Activated CD8-positive, alpha-beta T cell treated with anti-CD3 and anti-CD28 coated beads for 36 hours (primary cell): ENCODE measurements around the gene JAK1. TPM values are rescaled to one million over a fixed set of nuclear protein-coding genes. Genes with fewer than 3 reads are reported as not detected.

Source experiments
- ATAC-seq: fragments of 200-7000 bp; cut with Tn5 transposase; one replicate; pipeline ENCODE4 v1.10.0; 2021; ENCODE audit warnings: mild to moderate bottlenecking, moderate library complexity
- CTCF ChIA-PET: fragments of 350-600 bp; sonication (Branson Sonifier 250); formaldehyde crosslinking; loops from one replicate; lab custom pipeline; 2021; ENCODE audit warnings: antibody characterized with exemption; lab: Charles Lee
- POLR2A ChIA-PET: fragments of 350-600 bp; sonication (Branson Sonifier 250); formaldehyde crosslinking; loops from one replicate; lab custom pipeline; 2021; ENCODE audit warnings: antibody characterized with exemption; lab: Charles Lee
- DNase-seq: peaks from one replicate; pipeline ENCODE4 v3.0.0-alpha.2; 2020
- H3K27ac Mint-ChIP-seq: one replicate; pipeline ENCODE4 v1.8.0; 2021; ENCODE audit warnings: mild to moderate bottlenecking, mixed read lengths
- H3K27me3 Mint-ChIP-seq: one replicate; pipeline ENCODE4 v1.8.0; 2021; ENCODE audit warnings: mixed read lengths
- H3K36me3 Mint-ChIP-seq: one replicate; pipeline ENCODE4 v1.8.0; 2021; ENCODE audit warnings: low read depth, mixed read lengths
- H3K4me1 Mint-ChIP-seq: one replicate; pipeline ENCODE4 v1.8.0; 2021; ENCODE audit warnings: low read depth, mixed read lengths
- H3K4me3 Mint-ChIP-seq: one replicate; pipeline ENCODE4 v1.8.0; 2021; ENCODE audit warnings: mild to moderate bottlenecking, moderate library complexity, mixed read lengths
- H3K9me3 Mint-ChIP-seq: one replicate; pipeline ENCODE4 v1.8.0; 2021; ENCODE audit warnings: mixed read lengths
- CTCF ChIP-seq: fragments of 200-600 bp; IDR thresholded peaks from one replicate; pipeline ENCODE4 v1.8.0; 2022; ENCODE audit warnings: antibody characterized with exemption, mild to moderate bottlenecking
- intact Hi-C: fragments of 100-400 bp; cut with micrococcal nuclease; formaldehyde crosslinking; loops from one replicate; pipeline ENCODE4 v1.10.0; 2022
- total RNA-seq, 2 experiments: library from RNA; stranded (reverse); gene quantifications; one replicate each; pipeline ENCODE4 v1.2.3, GENCODE V29; 2021

Gene JAK1
- total RNA-seq, 2 experiments from 2014 or later, result 96.3 to 108 TPM

- ChIA-PET POLR2A (no interaction called here), CTCF (interaction anchor here (0.9 to 2.3 kb wide), 3 partner anchors 21 to 584 kb away, joined by 3 to 8 read pairs (median 3); no protein-coding TSS in a partner anchor)
- no peak overlapping the region for H3K4me3 Mint-ChIP-seq
- intact Hi-C loops, result no loop called here
- DNase-seq, result no peak
- no peak for TF ChIP-seq CTCF
- no peak for ATAC-seq
- peaks cover 40% of the 10 kb centered on the region for H3K4me1 Mint-ChIP-seq
- H3K27me3 Mint-ChIP-seq, result no peaks in the 10 kb centered on the region
- H3K36me3 Mint-ChIP-seq, result peaks cover 11% of the 10 kb centered on the region
- H3K27ac Mint-ChIP-seq, result no peak overlapping the region
- H3K9me3 Mint-ChIP-seq, result no peaks in the 10 kb centered on the region
These were observed 136.2 kb downstream of the JAK1 start for GRCh38 chr1:64830030-64830651.

- intact Hi-C loops, result loop anchor here (5.0 to 10.0 kb wide), 2 partner anchors 82 to 565 kb away; partner anchors contain the start of gene RAVER2
- H3K4me3 Mint-ChIP-seq, result no peak overlapping the region
- no peaks in the 10 kb centered on the region for H3K9me3 Mint-ChIP-seq
- H3K36me3 Mint-ChIP-seq, result peaks cover 10% of the 10 kb centered on the region
- peaks cover 39% of the 10 kb centered on the region for H3K4me1 Mint-ChIP-seq
- no peak for DNase-seq
- H3K27ac Mint-ChIP-seq, result peak overlapping the region; percentile 65
- no peak for ATAC-seq
- CTCF ChIA-PET, result interaction anchor here (0.9 to 2.3 kb wide), 4 partner anchors 22 to 583 kb away, joined by 3 to 8 read pairs (median 3); no protein-coding TSS in a partner anchor
- no peak for TF ChIP-seq CTCF
- no peaks in the 10 kb centered on the region for H3K27me3 Mint-ChIP-seq
- POLR2A ChIA-PET, result no interaction called here
These were observed 136.8 kb downstream of the JAK1 start for GRCh38 chr1:64829411-64830029.

GRCh38 chr1:64828829-64829228 is 137.5 kb downstream of the JAK1 start:
- no peak overlapping the region for H3K4me3 Mint-ChIP-seq
- peaks cover 6% of the 10 kb centered on the region for H3K36me3 Mint-ChIP-seq
- DNase-seq, result no peak
- POLR2A ChIA-PET, result interaction anchor here (1.1 kb wide), 1 partner anchor 138 kb away, joined by 5 read pairs; the partner anchor contains the start of gene JAK1
- peaks cover 43% of the 10 kb centered on the region for H3K4me1 Mint-ChIP-seq
- ATAC-seq, result peak; percentile 37
- intact Hi-C loops, result loop anchor here (5.0 to 10.0 kb wide), 2 partner anchors 82 to 564 kb away; partner anchors contain the start of gene RAVER2
- H3K27ac Mint-ChIP-seq, result peak overlapping the region; percentile 65
- H3K27me3 Mint-ChIP-seq, result no peaks in the 10 kb centered on the region
- no peaks in the 10 kb centered on the region for H3K9me3 Mint-ChIP-seq
- TF ChIP-seq CTCF, result no peak
- CTCF ChIA-PET, result interaction anchor here (1.1 to 2.3 kb wide), 3 partner anchors 59 to 859 kb away, joined by 3 to 7 read pairs (median 3); no protein-coding TSS in a partner anchor

GRCh38 chr1:64826991-64827390 is 139.4 kb downstream of the JAK1 start:
- CTCF ChIA-PET, result interaction anchor here (0.7 to 2.3 kb wide), 6 partner anchors 59 to 248 kb away, joined by 3 to 7 read pairs (median 3); partner anchors contain the start of gene RAVER2
- Mint-ChIP-seq H3K27ac (peak overlapping the region; percentile 84), H3K36me3 (no peaks in the 10 kb centered on the region), H3K27me3 (no peaks in the 10 kb centered on the region), H3K9me3 (no peaks in the 10 kb centered on the region), H3K4me3 (peak overlapping the region; percentile 1), H3K4me1 (peaks cover 43% of the 10 kb centered on the region)
- ATAC-seq (peak; percentile 88), DNase-seq (no peak)
- POLR2A ChIA-PET, result interaction anchor here (0.9 to 1.4 kb wide), 2 partner anchors 35 to 85 kb away, joined by 3 read pairs; no protein-coding TSS in a partner anchor
- TF ChIP-seq CTCF, result no peak
- intact Hi-C loops, result loop anchor here (5.0 to 10.0 kb wide), 2 partner anchors 80 to 562 kb away; partner anchors contain the start of gene RAVER2
